Panc1 (cell line): ENCODE data around the gene IZUMO4.

Experiments used
- CTCF ChIP-seq: fragments of 450-650 bp; IDR thresholded peaks from 2 replicates; pipeline ENCODE4 v1.5.1; 2017; ENCODE audit warnings: mild to moderate bottlenecking
- POLR2AphosphoS5 ChIP-seq: IDR thresholded peaks from 2 replicates; pipeline ENCODE4 v1.6.1; 2012; ENCODE audit warnings: mild to moderate bottlenecking, low read depth, low read length, moderate library complexity
- REST ChIP-seq, 2 experiments: IDR thresholded peaks; 2 replicates each; pipeline ENCODE4 v1.6.1; 2011 to 2012; ENCODE audit warnings: low read depth in 2 of 2, control low read depth in 1 of 2, low read length in 1 of 2, mild to moderate bottlenecking in 1 of 2, moderate library complexity in 1 of 2; ENCODE audit not compliant: insufficient read depth in 1 of 2
- SIN3A ChIP-seq: IDR thresholded peaks from 2 replicates; pipeline ENCODE4 v1.6.1; 2012; ENCODE audit warnings: low read depth, mild to moderate bottlenecking, low read length, moderate library complexity, borderline replicate concordance; ENCODE audit not compliant: insufficient read depth

GRCh38 chr19:2135474-2136402 is 39.0 kb downstream of the IZUMO4 start:
- no peak for TF ChIP-seq CTCF
- TF ChIP-seq SIN3A: no peak
- TF ChIP-seq REST (IDR thresholded peaks at IDR 0.05; ENCODE audit: insufficient read depth in 1 of 2, low read depth in 2 of 2, low read length in 1 of 2): no peak
- no peak for TF ChIP-seq POLR2AphosphoS5
